Fibroblast of the aortic adventitia (primary cell): ENCODE measurements around the gene CPEB4. TPM values are rescaled to one million over a fixed set of nuclear protein-coding genes. Genes with fewer than 3 reads are reported as not detected.

Experiments used
- DNase-seq: peaks from one replicate; pipeline ENCODE4 v3.0.0-alpha.2; 2010; ENCODE audit warnings: low read depth
- H3K4me3 ChIP-seq: 2 replicates; pipeline ENCODE4 v1.5.1; 2011; ENCODE audit warnings: low read depth, mild to moderate bottlenecking, control low read depth, low read length, moderate library complexity
- total RNA-seq: library from RNA; depleted of rRNA; stranded (reverse); fragments of >200 nt; gene quantifications from 2 replicates; pipeline ENCODE4 v1.2.3, GENCODE V29; 2012; ENCODE audit warnings: low replicate concordance
- TF ChIP-seq, protein P1 (sequence below): IDR thresholded peaks from 2 replicates; pipeline ENCODE4 v1.5.1; 2011; ENCODE audit warnings: mild to moderate bottlenecking, low read length, control low read depth, inconsistent platforms; ENCODE audit not compliant: insufficient read depth

Gene CPEB4
- total RNA-seq, 1 donor: 24.4 TPM

DNA sequence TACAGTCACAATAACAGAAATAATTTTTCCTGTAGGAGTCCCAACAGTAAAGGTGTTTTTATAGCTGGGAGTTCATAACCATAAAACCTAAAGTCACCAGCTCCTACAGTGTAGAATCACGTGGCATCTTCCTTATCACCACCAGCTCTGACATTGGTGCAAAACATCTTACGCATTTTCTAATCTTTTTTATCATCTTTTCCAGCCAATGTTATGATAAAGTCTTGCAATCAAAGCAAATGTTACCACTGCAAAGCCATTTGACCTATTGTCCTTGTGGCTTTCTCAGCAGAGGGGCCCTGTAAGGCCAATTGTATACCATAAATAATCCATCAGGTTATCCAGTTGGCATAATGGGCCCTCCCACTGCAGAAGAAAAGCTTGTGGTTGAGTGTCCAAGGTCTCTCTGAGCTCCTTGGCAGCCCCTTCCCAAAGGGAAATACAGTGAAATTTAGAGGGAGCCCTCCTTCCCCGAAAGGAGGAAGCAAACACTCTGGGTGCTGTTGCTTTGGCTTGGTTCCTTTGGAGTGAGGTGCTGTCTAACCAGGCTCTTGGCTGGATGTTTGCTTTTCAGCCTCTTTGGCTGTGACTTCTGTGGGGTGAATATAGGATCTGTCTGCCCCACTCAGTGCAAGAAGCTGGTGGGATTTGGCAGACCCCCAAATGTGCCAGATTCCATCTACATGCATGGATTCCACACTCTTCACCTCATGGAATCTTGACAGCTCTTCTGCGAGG, 29.3 kb upstream of the CPEB4 start:
- TF ChIP-seq, protein P1, sequence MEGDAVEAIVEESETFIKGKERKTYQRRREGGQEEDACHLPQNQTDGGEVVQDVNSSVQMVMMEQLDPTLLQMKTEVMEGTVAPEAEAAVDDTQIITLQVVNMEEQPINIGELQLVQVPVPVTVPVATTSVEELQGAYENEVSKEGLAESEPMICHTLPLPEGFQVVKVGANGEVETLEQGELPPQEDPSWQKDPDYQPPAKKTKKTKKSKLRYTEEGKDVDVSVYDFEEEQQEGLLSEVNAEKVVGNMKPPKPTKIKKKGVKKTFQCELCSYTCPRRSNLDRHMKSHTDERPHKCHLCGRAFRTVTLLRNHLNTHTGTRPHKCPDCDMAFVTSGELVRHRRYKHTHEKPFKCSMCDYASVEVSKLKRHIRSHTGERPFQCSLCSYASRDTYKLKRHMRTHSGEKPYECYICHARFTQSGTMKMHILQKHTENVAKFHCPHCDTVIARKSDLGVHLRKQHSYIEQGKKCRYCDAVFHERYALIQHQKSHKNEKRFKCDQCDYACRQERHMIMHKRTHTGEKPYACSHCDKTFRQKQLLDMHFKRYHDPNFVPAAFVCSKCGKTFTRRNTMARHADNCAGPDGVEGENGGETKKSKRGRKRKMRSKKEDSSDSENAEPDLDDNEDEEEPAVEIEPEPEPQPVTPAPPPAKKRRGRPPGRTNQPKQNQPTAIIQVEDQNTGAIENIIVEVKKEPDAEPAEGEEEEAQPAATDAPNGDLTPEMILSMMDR: no peak
- H3K4me3 ChIP-seq: no peak overlapping the region
- no peak for DNase-seq

DNA sequence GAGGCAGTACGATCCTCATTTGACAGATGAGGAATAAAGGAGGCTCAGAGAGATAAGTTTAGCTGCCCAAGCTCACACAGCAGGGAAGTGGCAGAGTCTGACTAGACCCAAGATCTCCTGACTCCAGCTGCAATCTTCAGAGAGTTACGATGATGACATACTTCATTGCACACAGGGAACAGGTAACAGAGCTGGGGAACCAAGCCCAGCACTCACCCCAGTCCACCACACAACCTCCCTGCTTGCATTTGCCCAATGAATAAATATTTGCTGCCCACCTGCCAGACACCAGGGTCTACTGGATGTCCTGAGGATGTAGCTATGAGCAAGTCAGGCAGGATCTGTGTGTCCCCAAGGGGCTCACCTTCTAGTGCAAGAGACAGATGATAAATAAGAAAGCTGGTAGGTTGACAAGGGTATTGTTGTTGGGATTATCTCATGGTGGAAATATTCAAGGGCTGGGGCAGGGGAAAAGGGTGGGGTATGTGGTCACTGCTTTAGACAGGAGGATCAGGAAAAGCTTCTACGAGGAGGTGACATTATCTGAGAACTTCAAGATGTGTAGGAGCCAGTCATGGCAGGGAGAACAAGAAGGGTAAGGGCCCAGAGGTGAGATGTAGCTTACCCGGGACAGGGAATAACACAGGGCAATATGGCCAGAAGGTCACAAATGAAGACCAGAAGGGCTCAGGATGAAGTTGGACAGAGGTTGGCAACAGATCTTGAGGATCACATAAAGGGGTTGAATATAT, 28.6 kb upstream of the CPEB4 start:
- DNase-seq: no peak
- H3K4me3 ChIP-seq: no peak overlapping the region
- TF ChIP-seq, protein P1: no peak

DNA sequence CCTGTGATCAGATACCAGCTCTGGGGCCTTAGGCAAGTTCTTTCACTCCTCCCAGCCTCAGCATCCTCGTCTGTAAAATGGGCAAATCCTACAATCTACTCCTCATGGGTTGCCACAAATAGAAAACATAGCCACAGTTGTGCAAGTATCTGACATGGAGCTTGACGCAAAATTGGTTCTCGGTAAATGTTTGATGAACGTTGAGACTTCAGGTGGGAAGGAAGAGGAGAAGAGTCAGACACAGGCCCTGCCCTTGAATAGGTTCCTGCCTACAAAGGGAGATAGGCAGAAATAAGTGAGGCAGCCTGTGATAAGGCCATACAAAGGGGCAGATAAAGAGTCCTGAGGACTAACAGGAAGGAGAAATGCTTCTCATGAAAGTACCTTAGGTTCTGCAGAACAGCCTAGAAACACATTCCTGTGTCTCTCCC, 26.1 kb upstream of the CPEB4 start:
- no peak overlapping the region for H3K4me3 ChIP-seq
- TF ChIP-seq, protein P1: no peak
- no peak for DNase-seq

DNA sequence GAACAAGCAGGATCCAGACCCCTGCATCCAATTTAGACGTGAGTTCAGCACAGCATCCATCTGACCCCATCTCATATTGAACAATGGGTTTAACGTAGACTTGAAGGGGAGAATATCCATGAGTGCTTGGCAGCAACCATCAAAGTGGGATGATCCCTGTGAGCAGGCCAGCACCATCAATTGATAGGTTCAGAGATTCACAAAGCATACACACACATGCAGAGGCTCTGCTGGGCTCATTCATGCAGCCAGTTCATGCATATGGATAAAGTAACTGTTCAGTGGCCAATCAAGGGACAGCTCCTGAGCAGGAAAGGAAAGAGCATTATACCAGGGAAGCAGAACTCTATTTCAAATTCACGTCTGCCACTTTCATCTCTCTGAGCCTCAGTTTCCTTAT, 24.8 kb upstream of the CPEB4 start:
- TF ChIP-seq, protein P1: no peak
- no peak overlapping the region for H3K4me3 ChIP-seq
- DNase-seq: no peak

DNA sequence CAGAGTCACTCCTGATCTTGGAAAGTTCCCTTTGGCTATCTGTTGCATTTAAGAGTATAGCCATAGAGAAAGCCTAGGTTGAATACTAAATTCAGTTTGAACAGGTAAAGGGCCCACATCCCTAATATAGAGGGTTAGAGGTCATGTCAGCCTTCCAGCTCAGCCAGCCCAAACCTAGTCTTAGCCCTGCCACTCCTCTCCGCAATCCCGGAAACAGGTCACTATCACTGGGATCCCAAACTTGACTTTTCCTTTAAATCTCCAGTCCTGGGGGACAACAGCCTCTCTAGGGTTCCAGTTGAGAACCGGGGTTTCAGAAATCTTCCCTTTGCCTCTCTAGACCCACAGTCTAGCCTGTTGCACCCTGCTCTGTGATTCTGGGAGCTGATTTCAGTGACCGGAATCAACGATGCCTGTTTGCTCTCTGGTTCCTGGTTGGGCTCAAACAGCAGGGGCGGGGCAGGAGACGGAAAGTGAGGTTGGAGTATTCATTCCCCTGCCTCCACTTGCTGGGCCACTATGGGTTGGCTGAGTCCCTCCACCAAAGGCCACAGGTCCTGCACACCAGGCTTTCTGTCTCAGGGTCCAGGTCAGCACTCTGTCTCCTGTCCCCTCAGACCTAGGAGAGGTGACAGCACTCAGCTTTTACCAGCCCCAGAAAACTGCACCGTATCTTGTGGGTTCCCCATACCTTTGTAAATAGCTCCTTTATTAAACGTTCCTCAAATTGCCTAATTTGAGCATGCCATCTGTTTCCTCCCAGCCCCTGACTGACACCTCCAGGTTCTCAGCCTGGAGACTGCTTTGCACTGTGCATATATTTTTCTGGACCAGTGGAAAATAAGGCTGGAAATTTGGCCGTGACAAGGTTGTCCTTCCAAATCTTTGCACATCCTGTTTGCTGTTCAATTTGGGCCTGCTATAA, 23.8 kb upstream of the CPEB4 start:
- DNase-seq: no peak
- no peak overlapping the region for H3K4me3 ChIP-seq
- TF ChIP-seq, protein P1: no peak

DNA sequence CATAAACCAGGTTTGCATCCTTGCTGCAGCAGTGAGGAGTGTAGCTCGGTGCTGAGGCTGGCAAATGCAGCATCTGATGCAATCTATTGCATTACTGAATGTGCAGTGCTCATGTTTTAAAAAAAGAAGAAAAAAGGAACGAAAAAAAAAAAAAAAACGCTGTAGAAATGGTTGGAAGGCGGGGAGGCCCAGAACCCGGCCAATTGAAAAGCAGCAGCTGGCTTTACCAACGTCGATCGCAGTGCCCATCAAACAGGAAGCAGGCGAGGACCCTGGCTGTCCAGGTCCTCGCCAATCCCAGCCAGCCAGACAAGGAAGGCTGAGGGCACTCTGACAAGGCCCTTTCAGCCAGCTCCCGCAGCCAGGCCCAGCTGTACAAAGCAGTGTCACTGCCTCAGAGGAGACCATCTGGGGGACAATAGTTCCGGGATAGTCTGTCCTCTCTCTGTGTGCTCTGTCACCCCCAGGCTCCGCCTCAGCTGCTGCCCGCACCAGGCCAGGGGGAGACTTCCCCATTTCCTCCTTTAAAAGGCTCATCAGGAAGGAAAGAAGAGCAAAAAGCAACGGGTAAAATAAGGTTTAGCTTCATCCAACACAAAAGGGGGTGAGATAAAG, 21.8 kb upstream of the CPEB4 start:
- TF ChIP-seq, protein P1: no peak
- H3K4me3 ChIP-seq: no peak overlapping the region
- DNase-seq: no peak
